GM21367 (cell line): ENCODE data around the gene GDF7.

Experiments used
- ATAC-seq: cut with Tn5 transposase; IDR thresholded peaks from one replicate; pipeline ENCODE4 v1.9.1; 2021; ENCODE audit not compliant: unreplicated experiment

GDF7 gene

GRCh38 chr2:20660506-20661420 is 6.2 kb upstream of the GDF7 start:
- no peak for ATAC-seq

GRCh38 chr2:20661421-20662307 is 5.3 kb upstream of the GDF7 start:
- ATAC-seq: peak; percentile 73

GRCh38 chr2:20662308-20662937 is 4.5 kb upstream of the GDF7 start:
- ATAC-seq: no peak

- ATAC-seq: no peak
Measured at GRCh38 chr2:20663196-20664070, 3.5 kb upstream of the GDF7 start.

- no peak for ATAC-seq
Measured at GRCh38 chr2:20664071-20664390, 2.9 kb upstream of the GDF7 start.

GRCh38 chr2:20664431-20665242 is 2.3 kb upstream of the GDF7 start:
- ATAC-seq: no peak

- no peak for ATAC-seq
Measured at GRCh38 chr2:20665243-20666004, 1.5 kb upstream of the GDF7 start.

GRCh38 chr2:20666005-20666303 is 990 bp upstream of the GDF7 start:
- no peak for ATAC-seq

- ATAC-seq: no peak
Measured at GRCh38 chr2:20667151-20667530, 197 bp downstream of the GDF7 start.

GRCh38 chr2:20667531-20668401 is 822 bp downstream of the GDF7 start:
- no peak for ATAC-seq

GRCh38 chr2:20668451-20668850 is 1.5 kb downstream of the GDF7 start:
- no peak for ATAC-seq

GRCh38 chr2:20668871-20669475 is 2.0 kb downstream of the GDF7 start:
- ATAC-seq: no peak

GRCh38 chr2:20669562-20670314 is 2.8 kb downstream of the GDF7 start:
- no peak for ATAC-seq

GRCh38 chr2:20670315-20671035 is 3.5 kb downstream of the GDF7 start:
- ATAC-seq: no peak

- no peak for ATAC-seq
Measured at GRCh38 chr2:20671036-20671735, 4.2 kb downstream of the GDF7 start.

GRCh38 chr2:20671736-20672080 is 4.8 kb downstream of the GDF7 start:
- no peak for ATAC-seq
